Measurements from ENCODE around the gene CNMD.

DNA sequence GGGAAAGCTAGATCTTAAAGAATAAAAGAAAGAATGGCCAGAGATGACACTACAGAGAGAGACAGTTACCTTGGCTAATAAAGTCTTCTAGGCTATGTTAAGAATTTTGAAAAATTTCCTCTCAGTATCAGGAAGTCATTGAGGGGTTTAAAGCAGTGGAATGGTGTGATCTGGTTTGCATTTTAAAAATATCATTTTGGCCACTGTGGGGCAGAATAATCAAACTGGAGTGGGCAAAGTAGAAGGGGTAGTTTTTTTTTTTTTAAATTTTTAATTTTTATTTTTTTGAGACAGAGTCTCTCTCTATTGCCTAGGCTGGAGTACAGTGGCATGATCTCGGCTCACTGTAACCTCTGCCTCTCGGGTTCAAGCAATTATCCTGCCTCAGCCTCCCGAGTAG lies 4.4 kb upstream of the CNMD start:
- TF ChIP-seq, protein P1, sequence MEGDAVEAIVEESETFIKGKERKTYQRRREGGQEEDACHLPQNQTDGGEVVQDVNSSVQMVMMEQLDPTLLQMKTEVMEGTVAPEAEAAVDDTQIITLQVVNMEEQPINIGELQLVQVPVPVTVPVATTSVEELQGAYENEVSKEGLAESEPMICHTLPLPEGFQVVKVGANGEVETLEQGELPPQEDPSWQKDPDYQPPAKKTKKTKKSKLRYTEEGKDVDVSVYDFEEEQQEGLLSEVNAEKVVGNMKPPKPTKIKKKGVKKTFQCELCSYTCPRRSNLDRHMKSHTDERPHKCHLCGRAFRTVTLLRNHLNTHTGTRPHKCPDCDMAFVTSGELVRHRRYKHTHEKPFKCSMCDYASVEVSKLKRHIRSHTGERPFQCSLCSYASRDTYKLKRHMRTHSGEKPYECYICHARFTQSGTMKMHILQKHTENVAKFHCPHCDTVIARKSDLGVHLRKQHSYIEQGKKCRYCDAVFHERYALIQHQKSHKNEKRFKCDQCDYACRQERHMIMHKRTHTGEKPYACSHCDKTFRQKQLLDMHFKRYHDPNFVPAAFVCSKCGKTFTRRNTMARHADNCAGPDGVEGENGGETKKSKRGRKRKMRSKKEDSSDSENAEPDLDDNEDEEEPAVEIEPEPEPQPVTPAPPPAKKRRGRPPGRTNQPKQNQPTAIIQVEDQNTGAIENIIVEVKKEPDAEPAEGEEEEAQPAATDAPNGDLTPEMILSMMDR (optimal IDR thresholded peaks at IDR 0.05 in 1 of 3, IDR thresholded peaks at IDR 0.05 in 1 of 3, conservative IDR thresholded peaks at IDR 0.05 in 1 of 3; ENCODE audit: extremely low read depth in 1 of 3, insufficient read depth in 2 of 3, low read length in 3 of 3) = no peak
- TF ChIP-seq EZH2 (IDR thresholded peaks at IDR 0.05; ENCODE audit: low read length) = no peak
